Coronary artery (tissue), 2 donors: ENCODE results near the gene FADS1.

Experiments used
- DNase-seq: peaks from one replicate; pipeline ENCODE4 v3.0.0-alpha.2; 2017; ENCODE audit warnings: low spot score
- H3K27ac ChIP-seq, 2 donors: fragments of 200-600 bp; sonication (generic); one replicate each; pipeline ENCODE4 v1.5.1; 2016 to 2019
- H3K4me3 ChIP-seq: fragments of 200-600 bp; sonication (generic); 2 replicates; pipeline ENCODE4 v1.5.1; 2016; ENCODE audit warnings: mild to moderate bottlenecking, moderate library complexity
- CTCF ChIP-seq: fragments of 200-600 bp; sonication (generic); IDR thresholded peaks from one replicate; pipeline ENCODE4 v1.5.1; 2019; ENCODE audit warnings: antibody characterized with exemption

The FADS1 gene

GRCh38 chr11:61851113-61851899, 34.5 kb upstream of the FADS1 start:
- DNase-seq: no peak
- Histone ChIP-seq H3K4me3 (no peak overlapping the region), H3K27ac (peak overlapping the region; percentile 12 to 52)
- no peak for TF ChIP-seq CTCF

- DNase-seq: no peak
- Histone ChIP-seq H3K4me3 (no peak overlapping the region), H3K27ac (peak overlapping the region; percentile 12 to 52)
- TF ChIP-seq CTCF: no peak
Observed at GRCh38 chr11:61850687-61851086, 33.9 kb upstream of the FADS1 start.

GRCh38 chr11:61848631-61849030, 31.8 kb upstream of the FADS1 start:
- DNase-seq: no peak
- Histone ChIP-seq H3K4me3 (no peak overlapping the region), H3K27ac (no peak overlapping the region)
- TF ChIP-seq CTCF: no peak

GRCh38 chr11:61847914-61848581, 31.2 kb upstream of the FADS1 start:
- no peak for TF ChIP-seq CTCF
- Histone ChIP-seq H3K27ac (no peak overlapping the region), H3K4me3 (no peak overlapping the region)
- no peak for DNase-seq

GRCh38 chr11:61846362-61847020, 29.7 kb upstream of the FADS1 start:
- no peak for DNase-seq
- no peak overlapping the region for H3K27ac ChIP-seq
- TF ChIP-seq CTCF: no peak

GRCh38 chr11:61844909-61845565, 28.2 kb upstream of the FADS1 start:
- TF ChIP-seq CTCF: no peak
- Histone ChIP-seq H3K4me3 (no peak overlapping the region), H3K27ac (no peak overlapping the region)
- DNase-seq: no peak

More at GRCh38 chr11:61846362-61847020, 29.7 kb upstream of the FADS1 start:
- H3K4me3 ChIP-seq: no peak overlapping the region
